ENCODE data around the gene PLXDC2.

GRCh38 chr10:19767876-19768275 is 48.4 kb upstream of the PLXDC2 start:
- TF ChIP-seq EZH2 (IDR thresholded peaks at IDR 0.05; ENCODE audit: borderline replicate concordance, low read length) (no peak), CTCF (IDR thresholded peaks at IDR 0.05; ENCODE audit: low read length) (no peak)
